Fibroblast of lung (primary cell): ENCODE data around the gene GRN. TPM values are rescaled to one million over a fixed set of nuclear protein-coding genes. Genes with fewer than 3 reads are reported as not detected.

Experiments used
- DNase-seq, 2 donors: peaks; one replicate each; pipeline versions ENCODE4 v3.0.0 to v3.0.0-alpha.2; 2010; ENCODE audit warnings: low read depth in 2 of 2
- H2AFZ ChIP-seq: 2 replicates; pipeline ENCODE4 v1.5.1; 2012; ENCODE audit warnings: low read length, control low read depth, inconsistent platforms
- H3K27ac ChIP-seq: 2 replicates; pipeline ENCODE4 v1.5.1; 2011; ENCODE audit warnings: low read length, control low read depth; ENCODE audit not compliant: insufficient read depth
- H3K27me3 ChIP-seq: 2 replicates; pipeline ENCODE4 v1.5.1; 2011; ENCODE audit warnings: mild to moderate bottlenecking, low read length; ENCODE audit not compliant: control insufficient read depth, insufficient read depth
- H3K36me3 ChIP-seq: 2 replicates; pipeline ENCODE4 v1.5.1; 2011; ENCODE audit warnings: low read length; ENCODE audit not compliant: control insufficient read depth, insufficient read depth
- H3K4me1 ChIP-seq: 2 replicates; pipeline ENCODE4 v1.5.1; 2011; ENCODE audit warnings: low read length; ENCODE audit not compliant: control insufficient read depth, insufficient read depth; ENCODE audit errors: extremely low read depth
- H3K4me2 ChIP-seq: 2 replicates; pipeline ENCODE4 v1.5.1; 2011; ENCODE audit warnings: low read length, control low read depth; ENCODE audit not compliant: insufficient read depth; ENCODE audit errors: extremely low read depth
- H3K4me3 ChIP-seq, 4 experiments: fragments of 200-600 bp in 1 of 4; sonication (generic) in 1 of 4; replicated peaks in 1 of 4; 2 replicates each; pipeline ENCODE4 v1.5.1; 2011 to 2016; ENCODE audit warnings: low read length in 4 of 4, low read depth in 3 of 4, mild to moderate bottlenecking in 3 of 4, control low read depth in 2 of 4, inconsistent platforms in 1 of 4, mixed read lengths in 1 of 4; ENCODE audit not compliant: insufficient read depth in 1 of 4; ENCODE audit errors: control extremely low read depth in 1 of 4
- H3K79me2 ChIP-seq: 2 replicates; pipeline ENCODE4 v1.5.1; 2012; ENCODE audit warnings: mild to moderate bottlenecking, low read length, inconsistent platforms; ENCODE audit not compliant: control insufficient read depth, insufficient read depth
- H3K9ac ChIP-seq: 2 replicates; pipeline ENCODE4 v1.5.1; 2011; ENCODE audit warnings: mild to moderate bottlenecking, low read length, control low read depth; ENCODE audit not compliant: insufficient read depth
- H3K9me3 ChIP-seq: 2 replicates; pipeline ENCODE4 v1.5.1; 2012; ENCODE audit warnings: low read depth, low read length; ENCODE audit not compliant: control insufficient read depth, insufficient read depth
- H4K20me1 ChIP-seq: 2 replicates; pipeline ENCODE4 v1.5.1; 2011; ENCODE audit warnings: low read length; ENCODE audit not compliant: control insufficient read depth, insufficient read depth; ENCODE audit errors: extremely low read depth
- CTCF ChIP-seq, 2 donors: IDR thresholded peaks in 1 of 2; conservative IDR thresholded peaks in 1 of 2; 1 replicate in 1 of 2; 2 replicates in 1 of 2; pipeline ENCODE4 v1.5.1; 2011 to 2012; ENCODE audit warnings: low read length in 2 of 2, control low read depth in 1 of 2, inconsistent platforms in 1 of 2, low read depth in 1 of 2, mild to moderate bottlenecking in 1 of 2
- EZH2 ChIP-seq: IDR thresholded peaks from 2 replicates; pipeline ENCODE4 v1.5.1; 2012; ENCODE audit warnings: low read length, control low read depth, mild to moderate bottlenecking; ENCODE audit errors: missing control alignments
- polyA plus RNA-seq, 2 donors: library from polyadenylated mRNA; depleted of rRNA in 1 of 2; stranded (reverse) in 1 of 2; unstranded in 1 of 2; fragments of >200 nt; gene quantifications; 2 replicates each; pipeline ENCODE4 v1.2.1, GENCODE V29; 2011 to 2012; ENCODE audit warnings: missing spikeins in 1 of 2
- total RNA-seq: library from RNA; depleted of rRNA; stranded (reverse); fragments of >200 nt; gene quantifications from 2 replicates; pipeline ENCODE4 v1.2.1, GENCODE V29; 2014

Gene GRN
- total and polyA plus RNA-seq, 2 donors (not counting 1 experiment from before 2014, with no cell fraction given), result 146 to 315 TPM

DNA sequence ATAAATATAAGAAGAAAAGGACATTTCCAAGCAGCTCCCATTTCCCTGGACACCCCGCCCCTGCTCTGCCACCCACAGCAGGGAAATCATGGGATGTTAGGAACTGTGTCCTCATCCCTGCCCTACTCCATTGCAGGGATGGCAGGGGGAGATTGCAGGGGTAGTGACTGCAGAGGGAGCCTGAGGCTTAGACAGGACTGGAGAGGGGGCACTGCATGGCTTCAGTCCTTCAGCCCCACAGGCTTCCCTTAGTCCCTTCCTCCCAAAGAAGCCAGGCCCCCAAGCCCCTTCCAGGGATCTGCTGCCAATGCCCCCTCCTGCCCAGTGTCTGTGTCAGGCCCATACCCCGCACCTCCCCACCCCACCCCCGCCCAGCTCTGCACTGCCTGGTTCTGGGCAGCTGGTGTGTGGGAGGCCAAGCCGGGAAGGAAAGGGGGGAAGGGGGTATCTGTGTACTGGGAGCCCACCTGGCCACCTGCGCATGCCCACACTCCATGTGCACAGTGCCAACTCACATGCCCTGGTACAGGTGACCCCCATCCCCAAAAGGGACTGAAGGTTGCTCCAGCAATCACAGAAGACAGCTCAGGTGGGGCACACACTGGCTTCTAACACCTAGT lies 33.4 kb upstream of the GRN start:
- Histone ChIP-seq H3K9ac (no peak overlapping the region), H3K36me3 (no peaks in the 10 kb centered on the region), H3K27me3 (peaks cover 38% of the 10 kb centered on the region), H3K27ac (no peak overlapping the region), H2AFZ (no peak overlapping the region), H3K9me3 (no peaks in the 10 kb centered on the region), H4K20me1 (no peaks in the 10 kb centered on the region), H3K4me1 (no peaks in the 10 kb centered on the region), H3K4me3 (no peak overlapping the region), H3K79me2 (no peaks in the 10 kb centered on the region), H3K4me2 (no peak overlapping the region)
- DNase-seq, result no peak
- TF ChIP-seq EZH2 (no peak), CTCF (conservative IDR thresholded peaks at IDR 0.05 in 1 of 2, IDR thresholded peaks at IDR 0.05 in 1 of 2; ENCODE audit: low read depth in 1 of 2, low read length in 2 of 2) (no peak)

DNA sequence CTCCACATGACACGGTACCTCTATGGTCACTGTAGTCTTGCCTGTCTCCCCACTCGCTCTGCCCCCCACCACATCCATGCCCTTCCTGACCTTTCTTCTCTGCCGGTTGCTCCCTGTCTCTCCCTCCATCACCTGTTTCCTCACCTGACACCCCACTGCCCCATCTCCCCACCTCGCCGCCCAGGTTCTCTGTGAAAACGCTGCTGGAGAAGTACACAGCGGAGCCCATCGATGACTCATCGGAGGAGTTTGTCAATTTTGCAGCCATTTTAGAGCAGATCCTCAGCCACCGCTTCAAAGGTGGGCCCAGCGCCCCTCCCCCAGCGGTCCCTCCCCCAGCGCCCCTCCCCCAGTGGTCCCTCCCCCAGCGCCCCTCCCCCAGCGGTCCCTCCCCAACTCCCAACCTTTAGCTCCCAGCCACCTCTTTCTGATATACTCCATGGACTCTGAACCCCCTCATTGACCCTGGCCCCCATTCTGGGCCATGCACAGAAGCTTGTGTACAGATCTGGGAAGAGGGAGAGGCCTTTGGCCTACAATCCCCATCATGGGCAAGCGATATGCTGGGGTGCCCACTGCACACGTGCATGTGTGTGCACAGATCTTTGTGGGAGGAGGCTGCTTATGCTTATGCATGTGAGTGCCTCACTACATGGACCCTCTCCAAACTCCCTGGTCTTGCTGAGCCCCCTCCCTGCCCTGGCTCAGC lies 32.6 kb upstream of the GRN start:
- no peaks in the 10 kb centered on the region for H4K20me1 ChIP-seq
- DNase-seq, result no peak
- H3K9ac ChIP-seq, result no peak overlapping the region
- no peaks in the 10 kb centered on the region for H3K36me3 ChIP-seq
- no peak overlapping the region for H2AFZ ChIP-seq
- H3K9me3 ChIP-seq, result no peaks in the 10 kb centered on the region
- H3K79me2 ChIP-seq, result no peaks in the 10 kb centered on the region
- H3K27me3 ChIP-seq, result peaks cover 33% of the 10 kb centered on the region
- no peak overlapping the region for H3K27ac ChIP-seq
- no peak for TF ChIP-seq CTCF (conservative IDR thresholded peaks at IDR 0.05 in 1 of 2, IDR thresholded peaks at IDR 0.05 in 1 of 2; ENCODE audit: low read depth in 1 of 2, low read length in 2 of 2)
- TF ChIP-seq EZH2, result no peak
- H3K4me2 ChIP-seq, result no peak overlapping the region
- H3K4me3 ChIP-seq, result no peak overlapping the region
- H3K4me1 ChIP-seq, result no peaks in the 10 kb centered on the region

- Histone ChIP-seq H3K4me1 (no peaks in the 10 kb centered on the region), H3K9ac (no peak overlapping the region), H3K27me3 (peaks cover 29% of the 10 kb centered on the region), H3K36me3 (no peaks in the 10 kb centered on the region), H3K9me3 (no peaks in the 10 kb centered on the region), H3K79me2 (no peaks in the 10 kb centered on the region), H3K27ac (no peak overlapping the region), H2AFZ (no peak overlapping the region), H4K20me1 (no peaks in the 10 kb centered on the region), H3K4me2 (no peak overlapping the region), H3K4me3 (no peak overlapping the region)
- no peak for DNase-seq
- TF ChIP-seq EZH2 (no peak), CTCF (conservative IDR thresholded peaks at IDR 0.05 in 1 of 2, IDR thresholded peaks at IDR 0.05 in 1 of 2; ENCODE audit: low read depth in 1 of 2, low read length in 2 of 2) (no peak)
Observed at GRCh38 chr17:44314031-44314430, 31.1 kb upstream of the GRN start.
